ENCODE data around the gene RELN.

- TF ChIP-seq POLR2A (IDR thresholded peaks at IDR 0.05; ENCODE audit: low read depth, low read length) (no peak), POLR2AphosphoS5 (IDR thresholded peaks at IDR 0.05; ENCODE audit: low read depth, low read length) (no peak), POU2F2 (IDR thresholded peaks at IDR 0.05; ENCODE audit: low read depth, low read length) (no peak)
Observed at GRCh38 chr7:103717574-103717973, 271.9 kb downstream of the RELN start.
